Brain pericyte (primary cell): ENCODE data around the gene CDHR4.
"Not testable (repeated sequence)": the region's sequence is repeated elsewhere in the genome, so short reads cannot be mapped to it uniquely, and the experiment has no call there.

Experiments used
- DNase-seq: peaks from one replicate; pipeline ENCODE4 v3.0.0-alpha.2; 2012; ENCODE audit warnings: low read depth, low spot score

CDHR4 gene

DNA sequence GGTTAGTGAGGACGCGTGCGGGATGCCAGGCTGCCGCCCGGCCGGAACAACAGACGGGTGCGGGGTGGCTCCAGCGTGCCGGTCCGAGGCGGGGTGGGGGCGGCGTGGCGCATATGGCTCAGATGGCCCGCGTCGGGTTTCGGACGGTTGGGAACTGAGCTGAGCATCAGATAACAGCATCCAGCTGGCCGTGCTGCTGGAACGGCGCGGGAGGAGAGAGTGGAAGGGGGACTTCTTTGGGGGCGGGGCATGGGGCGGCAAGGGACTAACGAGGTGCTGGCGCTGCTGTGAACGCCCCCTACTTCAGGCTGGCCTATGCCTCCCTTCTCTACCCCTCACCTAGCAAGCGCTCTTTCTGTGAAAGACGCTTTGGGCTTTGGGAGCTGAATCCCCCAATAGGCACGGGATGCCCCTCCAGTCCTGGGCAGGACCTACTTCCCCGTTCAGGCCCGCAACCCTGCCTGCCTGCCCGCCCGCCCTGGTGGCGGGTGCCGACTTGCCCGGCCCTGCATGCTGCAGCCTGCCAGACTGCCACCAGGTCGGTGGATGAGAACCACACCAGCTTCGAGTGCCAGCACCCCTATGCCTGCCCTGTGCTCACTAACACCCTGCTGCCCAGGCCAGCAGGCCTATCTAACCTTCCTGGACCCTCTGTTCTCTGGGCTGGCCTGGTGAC is 3.9 kb upstream of the CDHR4 start:
- no peak for DNase-seq

GRCh38 chr3:49802719-49803464 is 3.2 kb upstream of the CDHR4 start, which contains the start of gene INKA1:
TSS of gene INKA1 (plus strand) at chr3:49803261. CDS start at chr3:49803393, 132 bp downstream.
- DNase-seq: peak; percentile 47

DNA sequence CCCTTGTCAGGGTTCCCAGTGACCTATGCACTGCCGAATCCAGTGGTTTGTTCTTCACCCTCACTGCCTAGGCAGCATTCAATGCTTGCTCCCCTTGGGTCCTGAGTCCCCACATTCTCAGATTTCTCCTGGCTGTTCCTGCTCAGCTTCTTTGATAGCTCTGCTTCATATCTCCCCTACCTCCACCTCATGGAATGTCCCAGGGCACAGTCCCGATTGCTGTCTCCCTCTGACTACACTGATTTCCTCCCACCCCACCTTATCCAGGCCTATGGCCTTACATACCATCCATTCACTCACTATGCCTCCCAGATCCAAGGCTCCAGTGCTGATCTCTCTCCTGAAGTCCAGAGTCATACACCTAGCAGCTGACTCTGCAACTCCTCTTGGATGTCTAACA is 1.5 kb upstream of the CDHR4 start:
- DNase-seq: no peak

DNA sequence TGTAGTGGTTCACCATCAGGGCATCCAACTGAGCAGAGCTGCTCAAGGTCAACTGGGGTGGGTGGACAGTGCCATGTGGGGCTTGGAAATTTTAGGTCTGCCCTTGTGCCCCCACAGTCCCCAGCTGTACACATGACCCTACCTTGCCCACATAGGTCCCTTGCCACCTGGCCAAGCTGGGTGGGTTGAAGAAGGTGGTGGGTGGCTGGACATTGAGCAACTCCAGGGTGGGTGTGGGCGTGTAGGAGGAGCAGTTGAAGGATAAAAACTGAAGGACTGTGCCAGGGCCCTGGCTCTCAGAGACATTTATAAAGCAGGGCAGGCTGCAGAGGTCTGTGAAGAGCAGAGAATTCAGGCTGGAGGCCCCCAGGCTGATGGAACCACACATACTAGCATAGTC is 568 bp downstream of the CDHR4 start:
- DNase-seq: no peak

GRCh38 chr3:49794926-49795905 is 4.5 kb downstream of the CDHR4 start:
- DNase-seq: no peak

GRCh38 chr3:49794431-49794830 is 5.2 kb downstream of the CDHR4 start:
- DNase-seq: no peak

DNA sequence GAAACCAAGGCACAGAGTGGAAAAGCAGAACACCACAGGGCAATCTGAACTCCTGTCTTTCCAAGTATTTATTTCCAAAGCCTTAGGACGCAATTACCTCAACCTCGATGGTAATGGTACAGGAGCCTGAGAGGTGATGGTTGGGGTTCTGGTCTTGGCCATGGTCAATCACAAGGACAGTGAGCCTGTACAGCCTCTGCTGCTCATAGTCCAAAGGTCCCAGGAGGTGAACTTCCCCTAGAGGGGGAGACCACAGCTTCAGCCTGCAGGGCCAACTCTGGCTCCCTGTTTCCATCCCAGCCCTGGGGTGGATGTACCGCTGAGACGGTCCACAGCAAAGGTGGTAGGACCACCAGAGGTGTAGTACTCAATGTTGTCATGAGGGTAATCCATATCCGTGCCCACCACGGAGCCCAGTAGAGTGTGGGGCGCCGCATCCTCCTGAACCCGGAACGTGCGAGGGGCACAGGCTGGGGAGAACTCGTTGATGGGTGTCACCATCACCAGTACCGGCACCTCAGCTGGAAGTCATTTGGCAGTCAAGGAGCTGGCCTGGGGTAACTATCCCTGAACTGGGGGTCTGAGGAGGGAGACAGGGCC is 6.1 kb downstream of the CDHR4 start:
- DNase-seq: no peak

DNA sequence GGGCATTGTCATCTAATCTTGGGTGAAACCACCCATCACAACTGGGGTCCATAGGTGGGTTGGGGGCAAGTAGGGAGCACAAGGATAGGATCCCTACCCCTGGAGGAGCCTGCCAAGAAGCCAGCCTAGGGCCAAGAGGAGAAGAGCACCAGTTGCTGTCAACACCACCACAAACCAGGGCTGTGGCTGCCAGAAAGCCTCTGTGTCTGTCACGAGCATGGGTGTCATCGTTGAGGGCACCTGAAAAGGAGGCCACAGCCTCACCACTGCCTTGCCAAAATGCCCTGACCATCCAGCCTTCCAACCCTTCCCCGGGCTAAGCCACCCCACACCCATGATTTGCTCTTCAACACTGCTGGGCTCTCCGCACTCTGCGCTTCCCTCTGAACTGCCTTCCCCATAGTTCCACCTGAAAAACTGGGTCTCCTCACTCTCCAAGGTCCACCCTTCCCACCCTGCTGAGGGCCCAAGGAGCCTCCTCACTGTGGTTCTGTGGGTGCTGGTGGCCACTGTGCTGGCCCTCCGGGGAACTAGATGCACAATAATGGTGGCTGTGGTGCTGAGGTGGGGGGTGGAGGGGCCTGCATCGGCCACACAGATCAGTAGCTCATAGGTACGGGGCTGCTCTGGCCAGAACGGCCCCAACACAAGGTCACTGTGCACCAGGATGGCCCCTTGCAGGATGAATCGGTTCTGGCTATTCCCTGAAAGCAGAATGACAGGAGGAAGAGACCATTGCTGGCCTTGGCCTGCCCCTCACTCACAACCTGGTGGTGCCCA is 7.1 kb downstream of the CDHR4 start:
- DNase-seq: no peak

GRCh38 chr3:49791571-49791970 is 8.1 kb downstream of the CDHR4 start:
- DNase-seq: no peak

DNA sequence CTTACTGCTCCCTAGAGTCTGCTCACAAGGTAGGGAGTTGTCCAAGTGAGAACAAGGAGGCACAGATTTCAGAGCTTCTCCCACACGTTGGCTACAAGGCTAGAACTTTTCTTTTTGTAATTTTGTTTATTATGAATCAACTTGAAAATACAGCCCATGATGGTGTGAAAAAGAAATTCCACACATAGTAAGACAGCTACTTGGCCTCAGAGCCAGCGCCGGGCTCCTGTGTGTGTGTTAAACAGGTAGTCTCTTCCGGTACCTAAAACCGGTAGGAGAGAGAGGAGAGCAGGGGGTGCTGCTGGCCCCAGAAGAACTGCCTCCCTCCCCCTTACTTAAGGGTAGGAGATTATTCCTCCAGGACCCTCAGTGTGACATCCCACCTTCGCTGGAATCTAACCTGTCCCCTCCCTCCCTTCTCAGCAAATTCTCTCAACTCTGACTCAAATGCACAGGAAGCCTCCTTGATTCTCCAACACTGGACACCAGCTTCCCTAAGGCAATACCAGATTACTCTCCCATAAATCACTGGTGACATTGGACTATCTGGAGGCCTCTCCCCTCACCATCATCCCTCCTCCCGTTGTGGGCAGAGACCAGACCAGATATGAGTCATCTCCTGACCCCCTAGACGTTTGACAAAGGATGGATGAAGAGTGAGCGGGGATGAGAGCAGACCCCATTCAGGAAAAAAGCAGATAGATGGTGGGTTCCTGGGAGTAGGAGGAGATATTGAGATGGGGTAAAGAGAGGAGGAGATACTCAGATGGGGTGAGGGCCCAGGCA is 8.9 kb downstream of the CDHR4 start:
- no peak for DNase-seq

GRCh38 chr3:49788056-49788455 is 11.6 kb downstream of the CDHR4 start:
- no peak for DNase-seq

- no peak for DNase-seq
These were observed 12.1 kb downstream of the CDHR4 start for GRCh38 chr3:49787536-49787935.

DNA sequence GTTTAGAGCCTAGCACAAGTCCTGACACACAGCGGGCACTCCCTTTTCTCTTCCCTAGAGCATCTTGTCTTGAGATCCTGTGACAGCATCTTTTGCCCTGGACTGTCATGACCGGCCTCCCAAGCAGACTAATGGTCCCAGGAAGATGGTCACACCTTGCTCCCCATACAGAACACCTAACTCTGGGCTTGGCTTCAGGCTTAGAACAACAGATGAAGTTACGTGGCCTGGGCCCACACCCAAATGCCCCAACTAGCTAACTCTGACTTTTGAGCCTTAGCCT is 12.6 kb downstream of the CDHR4 start:
- DNase-seq: no peak

- peak; percentile 98 for DNase-seq
These were observed 13.1 kb downstream of the CDHR4 start, which contains the start of gene IP6K1 for GRCh38 chr3:49786357-49787181. TSS of gene IP6K1 (minus strand) at chr3:49786542. CDS start at chr3:49748040, 38,502 bp downstream.

DNA sequence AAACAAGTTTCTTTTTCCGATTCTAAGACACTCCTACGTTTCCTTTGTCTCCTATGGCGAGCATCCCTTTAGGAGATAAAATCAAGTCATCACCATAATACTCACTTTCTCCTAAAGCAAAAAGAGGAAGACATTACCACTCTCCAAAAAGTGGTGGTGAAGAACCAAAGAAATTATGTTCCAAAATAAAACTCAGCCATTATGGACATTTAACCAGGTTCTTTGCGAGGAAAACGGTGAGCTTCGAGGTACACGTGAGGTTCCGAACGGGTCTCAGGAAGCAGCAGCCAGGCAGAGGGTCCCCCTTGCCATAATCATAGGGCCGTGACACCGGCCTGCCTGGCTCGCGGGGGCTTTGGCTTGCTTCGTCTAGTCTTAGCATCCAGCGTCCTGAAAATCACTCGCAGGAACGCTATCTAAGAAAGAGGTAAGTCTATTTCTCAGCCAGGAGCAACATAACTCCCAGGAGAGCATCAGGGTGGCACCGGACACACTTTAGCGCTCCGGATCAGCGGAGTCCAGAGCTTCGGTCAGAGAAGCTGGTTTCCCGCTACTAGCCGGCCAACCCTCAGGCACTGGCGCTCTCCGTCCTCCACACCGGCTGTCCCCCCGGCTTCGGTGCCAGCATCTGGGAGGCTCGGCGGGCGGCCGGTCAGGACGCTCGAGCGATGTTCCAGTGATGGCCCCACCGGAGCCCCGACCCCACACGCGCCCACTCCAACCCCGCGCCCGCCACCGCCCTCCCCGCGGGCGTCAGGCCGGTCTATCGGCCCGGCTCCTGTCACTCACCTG is 13.9 kb downstream of the CDHR4 start:
- DNase-seq: no peak

GRCh38 chr3:49782277-49782676 is 17.4 kb downstream of the CDHR4 start:
- not testable (repeated sequence) for DNase-seq

GRCh38 chr3:49781415-49782199 is 18.1 kb downstream of the CDHR4 start:
- DNase-seq: no peak

- DNase-seq: not testable (repeated sequence)
These were observed 18.7 kb downstream of the CDHR4 start for GRCh38 chr3:49780975-49781365.
